ENCODE measurements around the gene TSPOAP1.

DNA sequence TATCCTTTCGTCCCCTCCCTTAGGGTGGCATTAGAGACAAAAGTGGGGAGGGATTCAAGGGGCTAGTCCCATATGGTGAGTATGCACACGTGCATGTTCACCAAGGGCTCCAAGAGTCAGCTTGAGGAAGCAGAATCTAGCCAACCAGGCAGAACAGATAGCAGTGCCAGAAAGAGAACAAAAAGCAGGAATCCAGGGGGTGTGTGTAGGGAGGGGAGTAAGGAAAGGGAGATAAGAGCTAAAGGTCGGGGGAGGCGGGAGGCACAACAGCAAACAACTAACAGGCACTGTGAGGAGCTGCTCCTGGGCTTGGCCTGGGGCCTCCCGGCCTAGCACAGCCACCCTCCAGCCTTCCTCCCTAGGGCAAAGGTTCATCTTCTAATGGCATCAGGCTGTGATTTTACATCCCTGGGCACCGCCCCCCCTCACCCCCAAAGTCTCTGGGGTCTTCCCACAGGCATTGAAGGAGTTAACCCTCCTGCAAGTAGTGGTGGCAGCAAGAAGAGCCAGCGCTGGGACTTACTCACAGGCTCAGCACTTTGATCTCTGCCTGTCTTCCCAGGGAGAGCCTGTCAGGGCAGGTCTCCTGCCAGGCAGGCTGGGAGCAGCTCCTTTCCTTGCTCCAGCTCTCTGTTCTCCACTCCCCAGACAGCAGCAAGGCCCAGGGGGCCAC is 35.8 kb upstream of the TSPOAP1 start:
- no peak for TF ChIP-seq POLR2A (IDR thresholded peaks at IDR 0.05)
- TF ChIP-seq, protein P1, sequence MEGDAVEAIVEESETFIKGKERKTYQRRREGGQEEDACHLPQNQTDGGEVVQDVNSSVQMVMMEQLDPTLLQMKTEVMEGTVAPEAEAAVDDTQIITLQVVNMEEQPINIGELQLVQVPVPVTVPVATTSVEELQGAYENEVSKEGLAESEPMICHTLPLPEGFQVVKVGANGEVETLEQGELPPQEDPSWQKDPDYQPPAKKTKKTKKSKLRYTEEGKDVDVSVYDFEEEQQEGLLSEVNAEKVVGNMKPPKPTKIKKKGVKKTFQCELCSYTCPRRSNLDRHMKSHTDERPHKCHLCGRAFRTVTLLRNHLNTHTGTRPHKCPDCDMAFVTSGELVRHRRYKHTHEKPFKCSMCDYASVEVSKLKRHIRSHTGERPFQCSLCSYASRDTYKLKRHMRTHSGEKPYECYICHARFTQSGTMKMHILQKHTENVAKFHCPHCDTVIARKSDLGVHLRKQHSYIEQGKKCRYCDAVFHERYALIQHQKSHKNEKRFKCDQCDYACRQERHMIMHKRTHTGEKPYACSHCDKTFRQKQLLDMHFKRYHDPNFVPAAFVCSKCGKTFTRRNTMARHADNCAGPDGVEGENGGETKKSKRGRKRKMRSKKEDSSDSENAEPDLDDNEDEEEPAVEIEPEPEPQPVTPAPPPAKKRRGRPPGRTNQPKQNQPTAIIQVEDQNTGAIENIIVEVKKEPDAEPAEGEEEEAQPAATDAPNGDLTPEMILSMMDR (IDR thresholded peaks at IDR 0.05): no peak
- no peak for TF ChIP-seq POLR2AphosphoS5 (IDR thresholded peaks at IDR 0.05)
- TF ChIP-seq EP300 (IDR thresholded peaks at IDR 0.05): no peak
